Heart left ventricle (tissue), 16 donors: ENCODE measurements around the gene NFKBIL1. TPM values are rescaled to one million over a fixed set of nuclear protein-coding genes. Genes with fewer than 3 reads are reported as not detected.

Experiments
- ATAC-seq, 4 donors: fragments of 200-7000 bp; cut with Tn5 transposase; one replicate each; pipeline ENCODE4 v1.9.1; 2020 to 2022; ENCODE audit warnings: moderate library complexity in 4 of 4, mild to moderate bottlenecking in 3 of 4, moderate number of reproducible peaks in 1 of 4
- DNase-seq, 5 donors: peaks; one replicate each; pipeline ENCODE4 v3.0.0-alpha.2; 2020
- H3K27ac ChIP-seq, 12 donors: fragments of 200-600 bp; sonication (generic) in 4 of 12; one replicate each; pipeline versions ENCODE4 v1.5.0 to v1.8.0; 2016 to 2022; ENCODE audit warnings: mild to moderate bottlenecking in 2 of 12
- H3K27me3 ChIP-seq, 9 donors: fragments of 200-600 bp; sonication (generic) in 2 of 9; one replicate each; pipeline versions ENCODE4 v1.5.1 to v1.8.0; 2016 to 2022; ENCODE audit warnings: mild to moderate bottlenecking in 3 of 9
- H3K36me3 ChIP-seq, 9 donors: fragments of 200-600 bp; sonication (generic) in 2 of 9; one replicate each; pipeline versions ENCODE4 v1.5.0 to v1.8.0; 2018 to 2022; ENCODE audit warnings: mild to moderate bottlenecking in 2 of 9
- H3K4me1 ChIP-seq, 12 donors: fragments of 200-600 bp; sonication (generic) in 4 of 12; one replicate each; pipeline versions ENCODE4 v1.5.0 to v1.8.0; 2016 to 2022; ENCODE audit warnings: mild to moderate bottlenecking in 3 of 12
- H3K4me3 ChIP-seq, 12 donors: fragments of 200-600 bp; sonication (generic) in 4 of 12; one replicate each; pipeline versions ENCODE4 v1.5.0 to v1.8.0; 2017 to 2022; ENCODE audit warnings: mild to moderate bottlenecking in 9 of 12, moderate library complexity in 4 of 12
- H3K9me3 ChIP-seq, 12 donors: fragments of 200-600 bp; sonication (generic) in 4 of 12; one replicate each; pipeline versions ENCODE4 v1.5.0 to v1.8.0; 2016 to 2022; ENCODE audit warnings: mild to moderate bottlenecking in 1 of 12
- POLR2A ChIP-seq, 2 donors: fragments of 450-650 bp; IDR thresholded peaks; one replicate each; pipeline ENCODE4 v1.6.1; 2017; ENCODE audit warnings: antibody characterized with exemption in 2 of 2, mild to moderate bottlenecking in 2 of 2, moderate library complexity in 2 of 2
- WGBS, 4 donors: extraction: QIAGEN DNeasy Blood & Tissue Kit in 2 of 4; methylation state at CpG; one replicate each; pipeline versions ENCODE4 v1.1.5 to v1.1.7; 2013 to 2018; 5-methylcytosine and 5-hydroxymethylcytosine counted together
- intact Hi-C, 10 donors: fragments of 100-400 bp; cut with DNase I; formaldehyde crosslinking; loops; one replicate each; pipeline versions ENCODE4 v1.11.1 to v1.14.2; 2022
- polyA plus RNA-seq, 2 donors: library from polyadenylated mRNA; stranded (reverse); fragments of 200-250 nt; gene quantifications; one replicate each; pipeline ENCODE4 v1.2.3, GENCODE V29; 2013
- total RNA-seq, 9 donors: library from RNA; depleted of rRNA in 2 of 9; stranded (reverse); fragments of >200 nt in 2 of 9; fragmentation: NEBNext Ultra II Directional in 3 of 9; extraction: Animal tissue kit (Norgen Biotek cat#: 25700) in 3 of 9; gene quantifications; one replicate each; pipeline versions ENCODE4 v1.1.0 to v1.2.4, GENCODE V29; 2016 to 2023
- TF ChIP-seq, protein P1 (sequence below), 12 donors: fragments of 200-600 bp; sonication (generic) in 4 of 12; IDR thresholded peaks; one replicate each; pipeline versions ENCODE4 v1.5.0 to v1.8.0; 2018 to 2022; ENCODE audit warnings: antibody characterized with exemption in 12 of 12, mild to moderate bottlenecking in 5 of 12
- donor health status: ischemic (EF 13 %, LVEDD 7.1; RV severe dilation, severe dysfunction).
- donor health status: healthy with polysubstance abuse.
- donor health status: DM: no; HTN: yes; CAD: no.
- donor health status: DM: no; HTN: no; CAD: no.
- donor health status: ischemic (EF 25% LVEDD 6.9; RV normal size, moderate dysfunction).
- donor health status: ischemic (EF 25% LVEDD 5.7; RV mildly dilated, moderate dysfunction).
- donor health status: healthy.
- donor health status: DM: yes; HTN: yes; CAD: no.
- donor health status: ischemic (EF 35%, LVEDD 5.7; RV mildly dilated, moderate dysfunction).
- donor health status: nonischemic (EF 11% LVEDD 7.7; RV severe dilation, severe dysfunction).
- donor health status: DM: yes; HTN: yes; CAD: no.
- donor health status: PGD.
- donor health status: ischemic (EF 29% LVEDD 5.4; RV normal size, mild dysfunction).
- donor health status: nonischemic (EF 23%, LVEDD 6.1; RV moderate dilation, normal function).

NFKBIL1 gene
- total and polyA plus RNA-seq, 11 donors: 10.0 to 22.9 (median 13.6) TPM

- H3K27me3 ChIP-seq: no peaks in the 10 kb centered on the region
- no peak for DNase-seq
- 67 to 95% (median 87%) methylated on average over 1 of the region's 1 CpG for WGBS, 4 donors
Observed at GRCh38 chr6:31569861-31570536, 22.6 kb downstream of the NFKBIL1 start.

DNA sequence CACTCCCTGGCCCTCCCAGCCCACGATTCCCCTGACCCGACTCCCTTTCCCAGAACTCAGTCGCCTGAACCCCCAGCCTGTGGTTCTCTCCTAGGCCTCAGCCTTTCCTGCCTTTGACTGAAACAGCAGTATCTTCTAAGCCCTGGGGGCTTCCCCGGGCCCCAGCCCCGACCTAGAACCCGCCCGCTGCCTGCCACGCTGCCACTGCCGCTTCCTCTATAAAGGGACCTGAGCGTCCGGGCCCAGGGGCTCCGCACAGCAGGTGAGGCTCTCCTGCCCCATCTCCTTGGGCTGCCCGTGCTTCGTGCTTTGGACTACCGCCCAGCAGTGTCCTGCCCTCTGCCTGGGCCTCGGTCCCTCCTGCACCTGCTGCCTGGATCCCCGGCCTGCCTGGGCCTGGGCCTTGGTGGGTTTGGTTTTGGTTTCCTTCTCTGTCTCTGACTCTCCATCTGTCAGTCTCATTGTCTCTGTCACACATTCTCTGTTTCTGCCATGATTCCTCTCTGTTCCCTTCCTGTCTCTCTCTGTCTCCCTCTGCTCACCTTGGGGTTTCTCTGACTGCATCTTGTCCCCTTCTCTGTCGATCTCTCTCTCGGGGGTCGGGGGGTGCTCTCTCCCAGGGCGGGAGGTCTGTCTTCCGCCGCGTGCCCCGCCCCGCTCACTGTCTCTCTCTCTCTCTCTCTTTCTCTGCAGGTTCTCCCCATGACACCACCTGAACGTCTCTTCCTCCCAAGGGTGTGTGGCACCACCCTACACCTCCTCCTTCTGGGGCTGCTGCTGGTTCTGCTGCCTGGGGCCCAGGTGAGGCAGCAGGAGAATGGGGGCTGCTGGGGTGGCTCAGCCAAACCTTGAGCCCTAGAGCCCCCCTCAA lies 24.9 kb downstream of the NFKBIL1 start, which contains the start of gene LTA:
Gene LTA (plus strand): TSS at position 249 of the 871 bp plus-strand sequence. CDS start 454 bp downstream, at position 703.
- no peak for DNase-seq
- Histone ChIP-seq H3K36me3 (peaks cover 0 to 4% (median 0%) of the 10 kb centered on the region in 9 donors), H3K4me1 (peaks cover 0 to 45% (median 3%) of the 10 kb centered on the region in 12 donors), H3K27me3 (no peaks in the 10 kb centered on the region), H3K4me3 (peak within 1 kb of the TSS in 2 of 12 donors; percentile 12 to 46), H3K27ac (peak within 1 kb of the TSS in 1 of 12 donors; percentile 73), H3K9me3 (no peaks in the 10 kb centered on the region)
- ATAC-seq: no peak
- no peak for TF ChIP-seq POLR2A (IDR thresholded peaks at IDR 0.05)
- TF ChIP-seq, protein P1, sequence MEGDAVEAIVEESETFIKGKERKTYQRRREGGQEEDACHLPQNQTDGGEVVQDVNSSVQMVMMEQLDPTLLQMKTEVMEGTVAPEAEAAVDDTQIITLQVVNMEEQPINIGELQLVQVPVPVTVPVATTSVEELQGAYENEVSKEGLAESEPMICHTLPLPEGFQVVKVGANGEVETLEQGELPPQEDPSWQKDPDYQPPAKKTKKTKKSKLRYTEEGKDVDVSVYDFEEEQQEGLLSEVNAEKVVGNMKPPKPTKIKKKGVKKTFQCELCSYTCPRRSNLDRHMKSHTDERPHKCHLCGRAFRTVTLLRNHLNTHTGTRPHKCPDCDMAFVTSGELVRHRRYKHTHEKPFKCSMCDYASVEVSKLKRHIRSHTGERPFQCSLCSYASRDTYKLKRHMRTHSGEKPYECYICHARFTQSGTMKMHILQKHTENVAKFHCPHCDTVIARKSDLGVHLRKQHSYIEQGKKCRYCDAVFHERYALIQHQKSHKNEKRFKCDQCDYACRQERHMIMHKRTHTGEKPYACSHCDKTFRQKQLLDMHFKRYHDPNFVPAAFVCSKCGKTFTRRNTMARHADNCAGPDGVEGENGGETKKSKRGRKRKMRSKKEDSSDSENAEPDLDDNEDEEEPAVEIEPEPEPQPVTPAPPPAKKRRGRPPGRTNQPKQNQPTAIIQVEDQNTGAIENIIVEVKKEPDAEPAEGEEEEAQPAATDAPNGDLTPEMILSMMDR (IDR thresholded peaks at IDR 0.05): no peak
- intact Hi-C loops: no loop called here
- 88 to 95% (median 90%) methylated on average over 27 of the region's 27 CpGs for WGBS, 4 donors

More at GRCh38 chr6:31569861-31570536, 22.6 kb downstream of the NFKBIL1 start:
- H3K4me1 ChIP-seq: peaks cover 0 to 30% (median under 1%) of the 10 kb centered on the region in 12 donors
- ATAC-seq: no peak
- no peak overlapping the region for H3K4me3 ChIP-seq
- H3K36me3 ChIP-seq: no peaks in the 10 kb centered on the region
- no peak overlapping the region for H3K27ac ChIP-seq
- no peak for TF ChIP-seq POLR2A (IDR thresholded peaks at IDR 0.05)
- TF ChIP-seq, protein P1 (IDR thresholded peaks at IDR 0.05): no peak
- intact Hi-C loops: no loop called here
- H3K9me3 ChIP-seq: no peaks in the 10 kb centered on the region

- peaks cover 0 to 47% (median 3%) of the 10 kb centered on the region in 12 donors for H3K4me1 ChIP-seq
- no peaks in the 10 kb centered on the region for H3K27me3 ChIP-seq
- DNase-seq: no peak
- intact Hi-C loops: no loop called here
- peak overlapping the region in 1 of 12 donors; percentile 73 for H3K27ac ChIP-seq
- 87 to 93% (median 88%) methylated on average over 9 of the region's 9 CpGs for WGBS, 4 donors
- TF ChIP-seq POLR2A (IDR thresholded peaks at IDR 0.05): no peak
- TF ChIP-seq, protein P1 (IDR thresholded peaks at IDR 0.05): no peak
- H3K36me3 ChIP-seq: peaks cover 0 to 10% (median 0%) of the 10 kb centered on the region in 9 donors
- no peak overlapping the region for H3K4me3 ChIP-seq
- H3K9me3 ChIP-seq: no peaks in the 10 kb centered on the region
- no peak for ATAC-seq
Observed at GRCh38 chr6:31573239-31574105, 26.1 kb downstream of the NFKBIL1 start.
